NT2/D1 (cell line): ENCODE results near the gene HMX3.

Experiments used
- SUZ12 ChIP-seq: IDR thresholded peaks from 2 replicates; pipeline ENCODE4 v1.6.1; 2011; ENCODE audit not compliant: insufficient read length, insufficient read depth; ENCODE audit errors: extremely low read depth
- YY1 ChIP-seq: IDR thresholded peaks from 2 replicates; pipeline ENCODE4 v1.6.1; 2011; ENCODE audit not compliant: insufficient read length, insufficient read depth
- ZNF274 ChIP-seq: IDR thresholded peaks from 2 replicates; pipeline ENCODE4 v1.6.1; 2011; ENCODE audit warnings: mild to moderate bottlenecking, low read depth, low read length

GRCh38 chr10:123158682-123159081, 22.9 kb downstream of the HMX3 start:
- no peak for TF ChIP-seq SUZ12
- no peak for TF ChIP-seq ZNF274
- TF ChIP-seq YY1 = no peak
